A673 (cell line): ENCODE measurements around the gene NTN1. TPM values are rescaled to one million over a fixed set of nuclear protein-coding genes. Genes with fewer than 3 reads are reported as not detected.

Experiments
- BruUV-seq: library from RNA; stranded (reverse); fragments of 400-500 nt; replicated peaks from 2 replicates; lab custom pipeline; 2021; lab: Mats Ljungman, UMichigan
- CTCF ChIA-PET: fragments of 300-600 bp; sonication (Branson Sonifier 250); formaldehyde crosslinking; loops from one replicate; lab custom pipeline; 2022; ENCODE audit warnings: antibody characterized with exemption; lab: Charles Lee
- POLR2A ChIA-PET: fragments of 300-600 bp; sonication (Branson Sonifier 250); formaldehyde crosslinking; loops from one replicate; lab custom pipeline; 2022; ENCODE audit warnings: antibody characterized with exemption; ENCODE audit not compliant: low non-redundant PET; lab: Charles Lee
- DNase-seq: peaks from one replicate; pipeline ENCODE4 v3.0.0-alpha.2; 2015; ENCODE audit warnings: low spot score
- H3K27ac ChIP-seq: fragments of 200-600 bp; sonication (generic); 2 replicates; pipeline ENCODE4 v1.5.1; 2016; ENCODE audit warnings: mixed run types, low read depth, mild to moderate bottlenecking, mixed read lengths, antibody characterized with exemption, low read length; ENCODE audit not compliant: poor library complexity, severe bottlenecking
- H3K27me3 ChIP-seq: fragments of 200-600 bp; sonication (generic); replicated peaks from 2 replicates; pipeline ENCODE4 v1.6.1; 2017; ENCODE audit warnings: mixed run types, low read depth, mild to moderate bottlenecking, mixed read lengths, antibody characterized with exemption, low read length; ENCODE audit not compliant: insufficient read depth, poor library complexity
- H3K36me3 ChIP-seq: fragments of 200-600 bp; sonication (generic); 2 replicates; pipeline ENCODE4 v1.6.1; 2016; ENCODE audit warnings: mixed run types, mild to moderate bottlenecking, mixed read lengths, antibody characterized with exemption, low read length; ENCODE audit not compliant: insufficient read depth, poor library complexity, severe bottlenecking
- H3K4me1 ChIP-seq: fragments of 200-600 bp; sonication (generic); 2 replicates; pipeline ENCODE4 v1.6.1; 2017; ENCODE audit warnings: mixed run types, mild to moderate bottlenecking, mixed read lengths, antibody characterized with exemption, low read length; ENCODE audit not compliant: insufficient read depth, poor library complexity, severe bottlenecking
- H3K4me3 ChIP-seq: fragments of 200-600 bp; sonication (generic); 2 replicates; pipeline ENCODE4 v1.5.1; 2016; ENCODE audit warnings: low read depth, mixed run types, mild to moderate bottlenecking, mixed read lengths, low read length; ENCODE audit not compliant: poor library complexity, severe bottlenecking
- H3K9me3 ChIP-seq: fragments of 200-600 bp; sonication (generic); 2 replicates; pipeline ENCODE4 v1.6.1; 2016; ENCODE audit warnings: mixed run types, low read depth, mild to moderate bottlenecking, mixed read lengths, antibody characterized with exemption, low read length; ENCODE audit not compliant: poor library complexity, severe bottlenecking
- CTCF ChIP-seq: fragments of 300-800, 200-600 bp; sonication (generic); conservative IDR thresholded peaks from 2 replicates; pipeline ENCODE4 v1.5.1; 2017; ENCODE audit warnings: low read depth, mild to moderate bottlenecking, antibody characterized with exemption, low read length, moderate library complexity, mixed read lengths
- EZH2 ChIP-seq: fragments of 200-600 bp; sonication (generic); IDR thresholded peaks from 2 replicates; pipeline ENCODE4 v1.6.1; 2017; ENCODE audit warnings: borderline replicate concordance, low read depth, mild to moderate bottlenecking, mixed read lengths, antibody characterized with exemption, low read length; ENCODE audit not compliant: poor library complexity, severe bottlenecking
- intact Hi-C: fragments of 100-400 bp; cut with micrococcal nuclease; formaldehyde crosslinking; loops from one replicate; pipeline ENCODE4 v1.10.0; 2022; ENCODE audit not compliant: unreplicated experiment
- total RNA-seq: library from RNA; stranded (reverse); gene quantifications from 2 replicates; pipeline ENCODE4 v1.2.3, GENCODE V29; 2021

The NTN1 gene
- total RNA-seq, 1 experiment from 2014 or later = 4.3 TPM

DNA sequence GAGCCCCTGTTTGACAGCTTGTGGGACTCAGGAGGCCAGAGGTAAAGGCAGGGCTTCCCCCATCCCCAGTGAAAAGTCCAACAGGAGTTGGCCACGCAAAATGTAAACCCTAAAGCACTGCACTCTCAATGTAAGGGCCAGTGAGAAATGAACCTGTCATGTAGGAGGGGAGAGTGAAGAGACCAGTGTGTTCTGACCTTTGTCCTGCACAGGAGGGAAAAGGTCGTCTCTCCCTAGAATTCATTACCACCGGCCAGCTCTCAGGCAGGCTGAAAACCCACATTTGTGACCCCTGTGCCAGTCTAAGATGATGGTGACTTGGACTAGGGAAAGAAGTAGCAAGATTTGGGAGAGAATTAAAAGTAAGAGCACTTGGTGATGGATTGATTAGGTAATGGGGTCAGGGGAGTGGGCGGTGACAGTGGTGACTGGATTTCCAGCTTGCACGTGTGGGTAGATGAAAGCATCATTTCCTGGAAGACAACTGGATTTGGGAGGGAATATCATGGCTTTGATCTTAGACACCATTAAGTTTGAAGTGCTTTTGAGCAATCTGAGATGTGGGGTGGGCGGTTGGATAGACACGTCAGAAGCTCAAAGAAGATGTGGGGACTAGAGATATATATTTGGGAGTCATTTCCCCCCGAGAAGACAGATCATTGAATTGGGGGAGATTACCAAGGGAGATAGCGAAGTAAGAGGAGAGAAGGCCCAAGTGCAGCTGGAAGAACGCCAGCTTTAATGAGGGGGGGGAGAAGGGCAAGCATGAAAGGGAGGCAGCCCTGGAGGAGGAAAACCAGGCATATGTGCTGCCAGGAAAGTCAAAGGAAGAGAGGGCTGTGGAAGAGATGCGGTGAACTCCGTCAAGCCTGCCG is 119.5 kb downstream of the NTN1 start:
- intact Hi-C loops = no loop called here
- H3K9me3 ChIP-seq = no peaks in the 10 kb centered on the region
- H3K4me3 ChIP-seq = no peak overlapping the region
- peak; percentile 7 for DNase-seq
- BruUV-seq = no TSS peak
- TF ChIP-seq EZH2 (no peak), CTCF (no peak)
- H3K27me3 ChIP-seq = no peaks in the 10 kb centered on the region
- peaks cover 9% of the 10 kb centered on the region for H3K4me1 ChIP-seq
- no peak overlapping the region for H3K27ac ChIP-seq
- ChIA-PET POLR2A (no interaction called here), CTCF (no interaction called here)
- no peaks in the 10 kb centered on the region for H3K36me3 ChIP-seq

DNA sequence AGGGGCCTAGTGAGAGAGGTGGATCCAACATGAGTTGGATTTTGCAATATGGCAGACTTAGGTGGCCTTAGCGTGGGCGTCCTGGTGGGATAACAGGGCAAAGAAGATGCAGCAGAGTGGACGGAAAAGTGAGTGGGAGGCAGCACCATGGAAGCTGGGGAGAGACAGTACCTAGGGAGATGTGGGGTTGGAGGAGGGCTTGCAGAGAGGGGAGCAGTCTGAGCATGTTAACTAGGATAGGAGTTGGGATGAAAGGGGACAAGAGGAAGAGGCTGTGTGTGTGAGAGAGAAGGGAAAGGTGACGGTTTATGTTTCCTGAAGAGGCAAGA is 120.1 kb downstream of the NTN1 start:
- H3K9me3 ChIP-seq = no peaks in the 10 kb centered on the region
- no peak overlapping the region for H3K4me3 ChIP-seq
- no TSS peak for BruUV-seq
- intact Hi-C loops = no loop called here
- no peak for DNase-seq
- no peaks in the 10 kb centered on the region for H3K27me3 ChIP-seq
- ChIA-PET POLR2A (no interaction called here), CTCF (no interaction called here)
- H3K27ac ChIP-seq = no peak overlapping the region
- H3K36me3 ChIP-seq = no peaks in the 10 kb centered on the region
- TF ChIP-seq CTCF (no peak), EZH2 (no peak)
- peaks cover 9% of the 10 kb centered on the region for H3K4me1 ChIP-seq

- DNase-seq = no peak
- no peak overlapping the region for H3K27ac ChIP-seq
- ChIA-PET POLR2A (no interaction called here), CTCF (no interaction called here)
- no peaks in the 10 kb centered on the region for H3K27me3 ChIP-seq
- BruUV-seq = no TSS peak
- H3K4me3 ChIP-seq = no peak overlapping the region
- no peaks in the 10 kb centered on the region for H3K36me3 ChIP-seq
- no peaks in the 10 kb centered on the region for H3K9me3 ChIP-seq
- intact Hi-C loops = no loop called here
- H3K4me1 ChIP-seq = peaks cover 6% of the 10 kb centered on the region
- no peak for TF ChIP-seq CTCF
- TF ChIP-seq EZH2 = no peak
Measured at GRCh38 chr17:9142772-9143494, 121.6 kb downstream of the NTN1 start.
